OCI-LY3 (cell line): ENCODE data around the gene STK17A.

Experiments
- EZH2phosphoT487 ChIP-seq: fragments of 200-600 bp; shearing (Covaris generic); IDR thresholded peaks from 2 replicates; pipeline ENCODE4 v1.6.1; 2018; ENCODE audit warnings: antibody characterized with exemption, mixed run types, low read depth
- TF ChIP-seq, protein P1 (sequence below): fragments of 200-600, 300-600 bp; sonication (generic); IDR thresholded peaks from 2 replicates; pipeline ENCODE4 v1.5.1; 2014; ENCODE audit warnings: antibody characterized with exemption, low read length, low read depth

GRCh38 chr7:43648473-43649406 lies 65.8 kb downstream of the STK17A start:
- TF ChIP-seq, protein P1, sequence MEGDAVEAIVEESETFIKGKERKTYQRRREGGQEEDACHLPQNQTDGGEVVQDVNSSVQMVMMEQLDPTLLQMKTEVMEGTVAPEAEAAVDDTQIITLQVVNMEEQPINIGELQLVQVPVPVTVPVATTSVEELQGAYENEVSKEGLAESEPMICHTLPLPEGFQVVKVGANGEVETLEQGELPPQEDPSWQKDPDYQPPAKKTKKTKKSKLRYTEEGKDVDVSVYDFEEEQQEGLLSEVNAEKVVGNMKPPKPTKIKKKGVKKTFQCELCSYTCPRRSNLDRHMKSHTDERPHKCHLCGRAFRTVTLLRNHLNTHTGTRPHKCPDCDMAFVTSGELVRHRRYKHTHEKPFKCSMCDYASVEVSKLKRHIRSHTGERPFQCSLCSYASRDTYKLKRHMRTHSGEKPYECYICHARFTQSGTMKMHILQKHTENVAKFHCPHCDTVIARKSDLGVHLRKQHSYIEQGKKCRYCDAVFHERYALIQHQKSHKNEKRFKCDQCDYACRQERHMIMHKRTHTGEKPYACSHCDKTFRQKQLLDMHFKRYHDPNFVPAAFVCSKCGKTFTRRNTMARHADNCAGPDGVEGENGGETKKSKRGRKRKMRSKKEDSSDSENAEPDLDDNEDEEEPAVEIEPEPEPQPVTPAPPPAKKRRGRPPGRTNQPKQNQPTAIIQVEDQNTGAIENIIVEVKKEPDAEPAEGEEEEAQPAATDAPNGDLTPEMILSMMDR, result no peak
- no peak for TF ChIP-seq EZH2phosphoT487
